BLaER1 treated with 17β-estradiol and CSF1 and Interleukin-3, amounts not matched to agents 10 nM and 100 nM (cell line): ENCODE measurements around the gene BMP6.

ENCODE experiments used
- H3K27ac ChIP-seq, 11 experiments: shearing (Covaris generic); formaldehyde crosslinking; 2 replicates each; pipeline ENCODE4 v1.8.1; 2022
- H3K27me3 ChIP-seq, 11 experiments: shearing (Covaris generic); formaldehyde crosslinking; 2 replicates each; pipeline ENCODE4 v1.8.1; 2022
- H3K36me3 ChIP-seq, 11 experiments: shearing (Covaris generic); formaldehyde crosslinking; 2 replicates each; pipeline ENCODE4 v1.8.1; 2022
- H3K4me1 ChIP-seq, 10 experiments: shearing (Covaris generic); formaldehyde crosslinking; 2 replicates each; pipeline ENCODE4 v1.8.1; 2022
- H3K4me2 ChIP-seq, 11 experiments: shearing (Covaris generic); formaldehyde crosslinking; 2 replicates each; pipeline ENCODE4 v1.8.1; 2022
- H3K4me3 ChIP-seq, 10 experiments: shearing (Covaris generic); formaldehyde crosslinking; 2 replicates each; pipeline ENCODE4 v1.8.1; 2022
- H3K9ac ChIP-seq, 11 experiments: shearing (Covaris generic); formaldehyde crosslinking; 2 replicates each; pipeline ENCODE4 v1.8.1; 2022
- H3K9me3 ChIP-seq, 11 experiments: shearing (Covaris generic); formaldehyde crosslinking; replicated peaks in 1 of 11; 2 replicates each; pipeline ENCODE4 v1.8.1; 2022
- H4K20me1 ChIP-seq, 11 experiments: shearing (Covaris generic); formaldehyde crosslinking; 2 replicates each; pipeline ENCODE4 v1.8.1; 2022
- Cebpa-rat ChIP-seq, 11 experiments: shearing (Covaris generic); IDR thresholded peaks; 2 replicates each; pipeline ENCODE4 v1.8.1; 2022

BMP6 gene

GRCh38 chr6:7832904-7833750 lies 107.2 kb downstream of the BMP6 start:
- H3K4me1 ChIP-seq: no peaks in the 10 kb centered on the region
- H3K9me3 ChIP-seq: peaks cover 0 to 21% (median 10%) of the 10 kb centered on the region in 11 experiments; a peak in 11 of 22 replicates
- H3K9ac ChIP-seq: no peak overlapping the region
- no peak overlapping the region for H3K27ac ChIP-seq
- no peaks in the 10 kb centered on the region for H3K36me3 ChIP-seq
- no peak for TF ChIP-seq Cebpa-rat (IDR thresholded peaks at IDR 0.05)
- no peak overlapping the region for H3K4me2 ChIP-seq
- H3K27me3 ChIP-seq: no peaks in the 10 kb centered on the region
- H3K4me3 ChIP-seq: no peak overlapping the region
- no peaks in the 10 kb centered on the region for H4K20me1 ChIP-seq

- Histone ChIP-seq H3K27me3 (no peaks in the 10 kb centered on the region), H3K4me2 (no peak overlapping the region), H3K4me3 (no peak overlapping the region), H3K9ac (no peak overlapping the region), H3K36me3 (no peaks in the 10 kb centered on the region), H3K9me3 (peaks cover 0 to 21% (median 10%) of the 10 kb centered on the region in 11 experiments; a peak in 11 of 22 replicates), H3K27ac (no peak overlapping the region), H3K4me1 (no peaks in the 10 kb centered on the region), H4K20me1 (no peaks in the 10 kb centered on the region)
- TF ChIP-seq Cebpa-rat (IDR thresholded peaks at IDR 0.05): no peak
Measured at GRCh38 chr6:7833751-7834070, 107.8 kb downstream of the BMP6 start.

DNA sequence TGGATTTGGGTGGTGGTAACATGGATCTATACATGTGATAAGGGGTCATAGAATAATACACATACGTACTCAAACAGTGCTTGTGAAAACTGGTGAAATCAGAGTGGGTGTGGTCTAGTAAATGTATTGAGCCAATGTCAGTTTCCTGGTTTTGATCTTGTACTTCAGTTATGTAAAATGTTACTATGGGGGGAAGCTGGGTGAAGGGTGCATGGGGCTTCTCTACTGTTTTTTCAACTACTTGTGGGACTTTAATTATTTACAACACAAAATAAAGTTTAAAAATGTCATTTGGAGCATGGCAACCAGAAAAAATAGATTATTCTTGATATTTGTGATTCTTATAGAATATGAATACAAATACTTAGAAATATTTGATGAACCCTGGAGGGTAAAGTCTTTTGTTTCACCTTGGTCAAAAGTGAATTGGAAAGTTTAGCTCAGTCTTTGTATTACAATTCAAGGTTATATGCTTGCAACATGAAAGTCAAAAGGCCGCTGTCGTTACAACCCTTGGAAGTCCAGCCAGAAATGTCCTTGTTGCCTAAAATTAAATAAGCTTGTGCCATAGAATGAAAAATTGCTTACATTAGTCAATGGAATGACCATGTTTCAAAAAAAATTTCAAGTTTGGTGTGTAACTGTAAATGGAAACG lies 110.6 kb downstream of the BMP6 start:
- H3K9ac ChIP-seq: no peak overlapping the region
- H4K20me1 ChIP-seq: no peaks in the 10 kb centered on the region
- TF ChIP-seq Cebpa-rat (IDR thresholded peaks at IDR 0.05): no peak
- no peak overlapping the region for H3K27ac ChIP-seq
- H3K4me3 ChIP-seq: no peak overlapping the region
- peaks cover 0 to 8% (median under 1%) of the 10 kb centered on the region in 10 experiments; a peak in 4 of 20 replicates for H3K4me1 ChIP-seq
- H3K4me2 ChIP-seq: no peak overlapping the region
- no peaks in the 10 kb centered on the region for H3K27me3 ChIP-seq
- H3K36me3 ChIP-seq: no peaks in the 10 kb centered on the region
- peaks cover 0 to 9% (median 0%) of the 10 kb centered on the region in 11 experiments; a peak in 3 of 22 replicates for H3K9me3 ChIP-seq

- Histone ChIP-seq H3K4me2 (peak overlapping the region in 1 of 11 experiments; percentile 6; a peak in 1 of 22 replicates), H3K4me1 (peaks cover 0 to 25% (median 1%) of the 10 kb centered on the region in 10 experiments; a peak in 5 of 20 replicates), H3K27me3 (no peaks in the 10 kb centered on the region), H3K9me3 (peaks cover 0 to 8% (median 0%) of the 10 kb centered on the region in 11 experiments; a peak in 2 of 22 replicates), H3K4me3 (no peak overlapping the region), H3K27ac (no peak overlapping the region), H3K9ac (no peak overlapping the region), H4K20me1 (no peaks in the 10 kb centered on the region), H3K36me3 (no peaks in the 10 kb centered on the region)
- no peak; a peak in 1 of 22 replicates for TF ChIP-seq Cebpa-rat (IDR thresholded peaks at IDR 0.05)
Measured at GRCh38 chr6:7841781-7842468, 116.0 kb downstream of the BMP6 start.

- Histone ChIP-seq H3K4me1 (peaks cover 0 to 23% (median 0%) of the 10 kb centered on the region in 10 experiments; a peak in 5 of 20 replicates), H3K27ac (no peak overlapping the region), H3K4me3 (no peak overlapping the region), H4K20me1 (no peaks in the 10 kb centered on the region), H3K4me2 (peak overlapping the region in 3 of 11 experiments; percentile 2 to 27 (median 7); a peak in 3 of 22 replicates), H3K36me3 (peaks cover 0 to 5% (median 0%) of the 10 kb centered on the region in 11 experiments; a peak in 2 of 22 replicates), H3K9me3 (peaks cover 10 to 28% (median 22%) of the 10 kb centered on the region in 11 experiments), H3K9ac (no peak overlapping the region), H3K27me3 (no peaks in the 10 kb centered on the region)
- TF ChIP-seq Cebpa-rat (IDR thresholded peaks at IDR 0.05): no peak
Measured at GRCh38 chr6:7846966-7847818, 121.3 kb downstream of the BMP6 start.

GRCh38 chr6:7848229-7848628 lies 122.3 kb downstream of the BMP6 start:
- no peak for TF ChIP-seq Cebpa-rat (IDR thresholded peaks at IDR 0.05)

GRCh38 chr6:7851780-7852179 lies 125.9 kb downstream of the BMP6 start:
- no peak for TF ChIP-seq Cebpa-rat (IDR thresholded peaks at IDR 0.05)

More at GRCh38 chr6:7848229-7848628, 122.3 kb downstream of the BMP6 start:
- Histone ChIP-seq H4K20me1 (no peaks in the 10 kb centered on the region), H3K36me3 (peaks cover 0 to 7% (median 0%) of the 10 kb centered on the region in 11 experiments; a peak in 2 of 22 replicates), H3K4me2 (no peak overlapping the region), H3K4me1 (peaks cover 0 to 22% (median 0%) of the 10 kb centered on the region in 10 experiments; a peak in 5 of 20 replicates), H3K9ac (no peak overlapping the region), H3K27me3 (no peaks in the 10 kb centered on the region), H3K27ac (no peak overlapping the region), H3K4me3 (no peak overlapping the region), H3K9me3 (peaks cover 20 to 34% (median 31%) of the 10 kb centered on the region in 11 experiments)

GRCh38 chr6:7859591-7859990 lies 133.7 kb downstream of the BMP6 start:
- H3K4me1 ChIP-seq: no peaks in the 10 kb centered on the region
- no peak overlapping the region for H3K9ac ChIP-seq
- H3K9me3 ChIP-seq: peaks cover 0 to under 1% (median 0%) of the 10 kb centered on the region in 11 experiments; a peak in 1 of 22 replicates
- peaks cover 0 to 13% (median 0%) of the 10 kb centered on the region in 11 experiments; a peak in 1 of 22 replicates for H3K36me3 ChIP-seq
- no peak overlapping the region for H3K27ac ChIP-seq
- no peaks in the 10 kb centered on the region for H3K27me3 ChIP-seq
- TF ChIP-seq Cebpa-rat (IDR thresholded peaks at IDR 0.05): no peak
- no peak overlapping the region for H3K4me2 ChIP-seq
- H3K4me3 ChIP-seq: no peak overlapping the region
- H4K20me1 ChIP-seq: no peaks in the 10 kb centered on the region

More at GRCh38 chr6:7851780-7852179, 125.9 kb downstream of the BMP6 start:
- no peak overlapping the region for H3K4me2 ChIP-seq
- H3K9ac ChIP-seq: no peak overlapping the region
- H3K36me3 ChIP-seq: peaks cover 0 to 7% (median 0%) of the 10 kb centered on the region in 11 experiments; a peak in 2 of 22 replicates
- H3K4me3 ChIP-seq: no peak overlapping the region
- no peaks in the 10 kb centered on the region for H3K27me3 ChIP-seq
- no peak overlapping the region for H3K27ac ChIP-seq
- H4K20me1 ChIP-seq: no peaks in the 10 kb centered on the region
- H3K4me1 ChIP-seq: peaks cover 0 to 14% (median 0%) of the 10 kb centered on the region in 10 experiments; a peak in 5 of 20 replicates
- peaks cover 26 to 42% (median 36%) of the 10 kb centered on the region in 11 experiments for H3K9me3 ChIP-seq
